ENCODE data around the gene CPLX3.

CPLX3 gene

DNA sequence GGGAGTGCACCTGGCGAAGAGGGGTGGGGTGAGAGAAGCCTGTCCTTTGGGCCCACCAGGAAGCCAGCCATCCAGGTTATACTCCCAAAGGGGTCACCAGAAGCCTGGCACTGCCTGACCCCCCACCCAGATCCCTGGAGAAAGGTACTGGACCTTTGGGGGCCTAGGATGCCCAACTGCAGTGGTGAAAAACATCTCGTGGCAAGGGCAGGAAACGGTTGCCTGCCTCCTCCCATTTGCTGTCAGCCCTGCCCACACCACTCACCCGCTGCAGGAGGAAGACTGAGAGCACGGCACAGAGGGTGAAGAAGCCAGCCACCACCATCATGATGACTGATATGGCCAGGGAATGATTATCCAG, 18.8 kb downstream of the CPLX3 start:
- DNase-seq (ENCODE audit: low spot score), result no peak

DNA sequence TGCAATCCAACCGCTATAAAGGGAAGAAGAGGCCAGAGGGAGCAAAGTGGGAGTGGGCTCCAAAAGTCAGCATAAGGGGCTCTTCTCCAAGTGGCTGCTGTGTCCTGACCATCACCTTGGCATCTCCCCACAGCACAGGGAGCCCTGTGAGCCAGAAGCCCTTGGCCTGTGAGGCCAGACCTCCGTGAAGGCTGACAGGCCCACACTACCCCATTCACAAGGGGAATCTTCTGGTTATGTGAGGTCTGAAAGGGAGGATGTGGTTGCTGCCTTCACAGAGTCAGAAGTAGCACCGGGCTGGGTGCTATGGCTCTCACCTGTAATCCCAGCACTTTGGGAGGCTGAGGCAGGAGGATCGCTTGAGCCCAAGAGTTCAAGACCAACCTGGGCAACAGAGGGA, 19.2 kb downstream of the CPLX3 start:
- DNase-seq (ENCODE audit: low spot score), result no peak

- DNase-seq (ENCODE audit: low spot score), result no peak
Measured at GRCh38 chr15:74847432-74847831, 21.0 kb downstream of the CPLX3 start.

DNA sequence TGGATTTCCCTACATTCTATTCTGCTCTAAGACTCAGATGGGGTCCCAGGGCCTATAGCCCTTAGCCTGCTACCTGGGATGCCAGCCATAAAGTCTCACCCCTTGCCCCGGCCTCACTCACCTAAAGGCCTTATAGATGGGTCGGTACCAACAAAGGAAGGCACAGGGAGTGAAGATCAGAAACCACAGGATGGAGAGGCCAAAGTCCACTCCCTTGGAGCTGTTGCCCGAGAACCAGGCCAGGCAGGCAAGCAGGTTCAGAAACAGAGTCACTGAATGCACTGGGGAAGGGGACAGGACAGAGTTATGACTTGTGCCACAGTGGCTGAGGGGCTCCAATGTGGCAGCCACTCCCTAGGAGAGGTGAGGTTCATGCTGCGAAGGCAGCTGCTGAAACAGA, 24.0 kb downstream of the CPLX3 start:
- DNase-seq (ENCODE audit: low spot score), result no peak

- no peak for DNase-seq (ENCODE audit: low spot score)
Measured at GRCh38 chr15:74851960-74852359, 25.5 kb downstream of the CPLX3 start.

DNA sequence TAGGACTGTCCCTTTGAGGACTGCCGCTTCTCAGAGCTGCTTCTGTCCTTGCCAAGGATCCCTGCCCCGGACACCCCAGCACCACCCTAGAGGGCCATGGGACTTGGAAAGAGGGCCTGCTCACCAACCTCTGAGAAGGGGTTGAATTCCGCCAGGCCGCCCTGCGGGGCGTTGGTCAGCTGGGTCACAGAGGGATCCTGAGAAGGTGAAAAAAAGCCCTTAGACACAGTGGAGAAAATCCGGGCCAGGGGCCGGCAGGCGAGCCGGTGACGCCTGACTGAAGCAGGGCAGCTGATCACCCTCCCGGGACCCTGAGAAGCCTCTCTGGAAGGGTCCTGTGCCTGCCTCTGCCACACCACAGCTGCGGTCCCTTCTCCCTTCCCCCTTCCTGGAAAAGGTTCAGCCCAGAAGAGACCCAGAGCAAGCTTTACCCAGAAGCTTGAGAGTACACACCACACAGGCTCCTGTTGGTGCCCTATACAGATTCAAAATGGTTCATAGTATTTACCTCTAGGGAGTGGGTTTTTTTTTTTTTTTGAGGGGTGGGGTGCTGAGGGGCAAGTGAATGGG, 28.1 kb downstream of the CPLX3 start:
- DNase-seq (ENCODE audit: low spot score), result no peak

DNA sequence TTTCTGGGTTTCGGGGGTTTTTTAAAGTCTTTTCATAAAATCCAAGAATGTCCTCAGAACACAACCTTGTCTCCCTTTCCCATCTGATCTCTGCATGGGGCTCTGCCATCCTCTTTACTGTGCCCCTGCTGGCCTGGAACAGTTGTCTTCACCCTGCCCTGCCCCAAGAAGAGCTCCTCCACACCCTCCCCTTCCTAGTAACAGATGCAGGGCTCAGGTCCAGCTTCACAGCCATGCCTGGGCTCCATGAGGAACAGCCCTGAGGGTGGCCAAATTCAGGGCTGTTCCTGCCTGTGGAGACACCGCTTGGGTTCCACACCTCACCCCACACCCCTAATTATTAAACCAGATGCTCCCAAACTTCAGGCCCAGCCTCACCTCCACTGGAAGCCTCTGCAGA, 29.4 kb downstream of the CPLX3 start:
- DNase-seq (ENCODE audit: low spot score), result no peak

- DNase-seq (ENCODE audit: low spot score), result no peak
Measured at GRCh38 chr15:74856537-74856936, 30.1 kb downstream of the CPLX3 start.

GRCh38 chr15:74857082-74857655, 30.7 kb downstream of the CPLX3 start:
- no peak for DNase-seq (ENCODE audit: low spot score)

DNA sequence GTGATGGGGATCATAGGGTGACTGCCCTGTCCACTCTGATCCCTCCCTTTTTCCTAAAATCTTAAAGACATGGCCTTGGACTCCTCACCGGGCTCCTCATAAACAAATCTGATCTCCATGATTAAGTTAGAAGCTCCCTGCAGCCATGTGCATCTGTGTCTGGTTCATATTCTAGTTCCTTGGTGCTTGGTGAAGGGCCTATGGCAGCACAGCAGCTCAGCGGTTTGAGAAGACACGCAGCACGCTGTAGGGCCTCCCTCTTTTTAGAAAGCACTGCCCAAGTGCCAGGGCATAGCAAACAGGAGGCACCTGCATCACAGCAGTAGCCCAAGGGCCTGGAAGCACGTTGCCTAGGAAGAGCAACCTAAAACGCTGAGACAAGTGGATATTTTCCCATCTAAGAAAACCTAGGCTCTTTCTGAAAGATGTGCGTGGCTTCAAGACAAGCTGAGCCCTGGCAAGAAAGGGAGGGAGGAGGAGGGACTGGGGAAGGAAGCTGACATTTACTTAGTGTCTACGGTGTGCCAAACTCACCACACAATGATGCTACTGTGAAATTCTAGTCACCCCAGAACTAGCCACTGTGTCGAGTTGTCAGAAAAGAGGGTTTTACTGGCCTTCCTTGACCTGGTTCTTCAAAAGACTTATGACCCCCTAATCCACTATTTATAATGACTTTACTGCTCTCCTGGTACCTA, 31.4 kb downstream of the CPLX3 start:
- no peak for DNase-seq (ENCODE audit: low spot score)

- no peak for DNase-seq (ENCODE audit: low spot score)
Measured at GRCh38 chr15:74858369-74858740, 31.9 kb downstream of the CPLX3 start.

- DNase-seq (ENCODE audit: low spot score), result no peak
Measured at GRCh38 chr15:74863239-74864056, 37.0 kb downstream of the CPLX3 start.

DNA sequence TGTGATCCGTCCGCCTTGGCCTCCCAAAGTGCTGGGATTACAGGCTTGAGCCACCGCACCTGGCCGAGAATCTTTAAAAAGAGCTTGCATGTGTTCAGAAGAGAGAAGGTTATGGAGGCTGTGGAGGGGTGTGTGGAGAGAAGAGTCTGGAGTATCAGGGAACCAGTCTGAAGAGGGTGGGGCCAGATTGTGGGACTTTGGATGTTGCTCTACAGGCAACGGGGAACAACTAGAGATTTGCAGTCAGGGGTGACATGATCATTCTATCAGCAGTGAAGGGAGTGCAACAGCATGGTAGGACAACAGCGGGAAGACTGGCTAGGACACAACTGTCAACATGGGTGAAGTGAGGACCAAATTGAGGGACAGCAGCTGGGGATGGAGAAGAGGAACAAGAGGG, 37.9 kb downstream of the CPLX3 start:
- DNase-seq (ENCODE audit: low spot score), result no peak

DNA sequence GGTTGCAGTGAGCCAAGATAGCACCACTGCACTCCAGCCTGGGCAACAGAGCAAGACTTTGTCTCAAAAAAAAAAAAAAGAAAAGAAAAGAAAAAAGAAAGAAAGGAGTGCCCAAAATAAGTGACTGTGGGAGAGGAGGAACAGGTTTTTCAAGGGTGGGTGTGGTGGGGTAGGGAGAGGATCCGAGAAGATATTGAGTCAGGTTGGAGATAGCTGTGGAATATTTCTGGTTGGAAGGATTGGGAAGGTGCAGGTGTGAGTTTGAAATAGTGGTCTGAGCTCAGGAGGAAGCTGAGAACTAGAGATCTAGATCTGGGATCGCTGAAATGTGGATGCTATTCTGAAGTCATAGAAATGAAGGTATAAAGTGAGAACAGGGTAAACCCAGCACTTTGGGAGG, 38.9 kb downstream of the CPLX3 start:
- DNase-seq (ENCODE audit: low spot score), result no peak

GRCh38 chr15:74866090-74866489, 39.7 kb downstream of the CPLX3 start:
- DNase-seq (ENCODE audit: low spot score), result no peak

GRCh38 chr15:74867466-74868038, 41.1 kb downstream of the CPLX3 start:
- DNase-seq (ENCODE audit: low spot score), result no peak

GRCh38 chr15:74868059-74868458, 41.6 kb downstream of the CPLX3 start:
- DNase-seq (ENCODE audit: low spot score), result no peak

GRCh38 chr15:74869372-74869725, 42.9 kb downstream of the CPLX3 start:
- DNase-seq (ENCODE audit: low spot score), result no peak

- DNase-seq (ENCODE audit: low spot score), result peak; percentile 87
Measured at GRCh38 chr15:74869726-74870407, 43.4 kb downstream of the CPLX3 start.

GRCh38 chr15:74870436-74871215, 44.2 kb downstream of the CPLX3 start:
- DNase-seq (ENCODE audit: low spot score), result peak; percentile 13

DNA sequence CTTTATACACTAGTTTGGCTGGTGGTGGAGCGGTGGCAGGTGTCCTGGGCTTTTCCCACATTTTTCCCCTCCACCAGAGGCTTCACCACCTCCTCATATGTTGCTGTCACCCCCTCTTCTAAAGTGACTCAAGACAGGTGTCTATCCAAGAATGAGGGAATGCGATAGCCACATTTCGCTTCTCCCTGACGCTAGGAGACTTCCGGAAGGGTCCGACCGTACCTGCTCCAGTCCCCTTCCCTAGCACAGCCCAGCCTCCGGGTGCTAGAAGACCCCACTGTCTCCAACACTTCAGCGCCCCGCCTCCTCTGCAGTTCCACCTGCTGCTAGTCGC, 46.2 kb downstream of the CPLX3 start:
- DNase-seq (ENCODE audit: low spot score), result no peak
